GM21619 (cell line): ENCODE data around the gene CDH22.

Source experiments
- ATAC-seq: cut with Tn5 transposase; IDR thresholded peaks from one replicate; pipeline ENCODE4 v1.9.1; 2021; ENCODE audit not compliant: unreplicated experiment

The CDH22 gene

GRCh38 chr20:46308258-46309157 is at the start of gene CDH22:
CDH22 (minus strand) TSS chr20:46308498; CDS start chr20:46251294, 57,204 bp downstream.
- no peak for ATAC-seq

DNA sequence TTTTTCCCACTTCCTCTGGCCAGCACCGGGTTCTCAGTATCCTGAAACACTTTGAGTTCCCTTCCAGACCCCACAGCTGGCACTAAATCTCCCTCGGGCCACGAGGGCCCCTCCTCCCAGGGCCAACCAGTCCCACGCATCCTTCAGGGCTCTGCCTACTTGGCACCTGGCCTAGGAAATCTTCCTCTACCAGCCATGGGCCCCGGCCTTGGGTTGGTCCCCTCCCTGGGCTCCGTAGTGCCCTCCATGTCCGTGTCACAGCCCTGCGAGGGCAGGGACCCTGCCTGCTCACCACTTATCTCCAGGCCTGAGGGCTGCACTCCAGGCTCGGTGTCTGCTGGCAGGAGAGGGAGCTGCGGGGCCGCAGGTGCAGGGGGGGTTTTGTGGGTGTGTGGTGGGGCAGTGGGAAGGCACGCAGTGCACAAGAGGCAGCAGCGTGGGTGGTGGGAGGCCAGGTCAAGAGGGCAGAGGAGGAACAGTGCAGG is 48.8 kb upstream of the CDH22 start:
- no peak for ATAC-seq

DNA sequence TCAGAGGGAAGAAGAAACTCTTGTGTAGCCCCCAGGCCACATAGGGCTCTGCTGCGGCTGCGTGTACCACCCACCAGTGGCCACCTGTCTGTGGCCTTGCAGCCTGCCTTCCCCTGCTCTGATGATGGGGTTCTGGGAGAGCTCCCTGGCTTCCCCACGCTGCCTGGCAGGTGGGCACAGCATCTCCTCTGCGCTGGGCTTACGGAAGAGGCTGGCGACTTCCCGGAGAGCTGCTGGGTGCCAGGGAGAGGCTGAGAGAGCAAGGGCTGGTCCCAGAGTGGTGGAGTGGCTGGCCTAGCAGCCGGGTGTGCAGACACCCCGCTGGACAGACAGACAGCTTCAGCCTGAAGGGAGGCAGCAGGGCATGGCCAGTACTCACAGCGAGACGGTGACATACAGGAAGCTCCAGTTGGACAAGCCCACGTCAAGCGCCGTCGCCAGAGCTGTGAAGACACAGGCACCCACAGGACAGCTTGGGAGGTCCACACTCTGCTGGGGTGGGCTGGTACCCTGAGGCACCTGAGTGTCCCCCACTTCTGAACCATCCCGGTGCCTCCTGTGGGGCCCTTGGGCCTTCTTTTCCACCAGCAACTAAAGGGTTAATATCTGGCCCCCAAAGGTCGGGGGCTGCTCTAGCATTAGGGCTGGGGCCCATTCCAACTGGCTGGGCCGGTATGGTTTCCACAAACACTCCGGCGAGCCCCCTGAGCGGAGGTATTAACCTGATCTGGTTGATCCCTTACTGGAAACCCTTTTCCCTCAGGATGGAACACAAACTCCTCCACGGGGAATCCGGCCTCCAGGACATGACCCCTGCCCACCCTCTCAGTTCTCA is 48.1 kb upstream of the CDH22 start:
- no peak for ATAC-seq

DNA sequence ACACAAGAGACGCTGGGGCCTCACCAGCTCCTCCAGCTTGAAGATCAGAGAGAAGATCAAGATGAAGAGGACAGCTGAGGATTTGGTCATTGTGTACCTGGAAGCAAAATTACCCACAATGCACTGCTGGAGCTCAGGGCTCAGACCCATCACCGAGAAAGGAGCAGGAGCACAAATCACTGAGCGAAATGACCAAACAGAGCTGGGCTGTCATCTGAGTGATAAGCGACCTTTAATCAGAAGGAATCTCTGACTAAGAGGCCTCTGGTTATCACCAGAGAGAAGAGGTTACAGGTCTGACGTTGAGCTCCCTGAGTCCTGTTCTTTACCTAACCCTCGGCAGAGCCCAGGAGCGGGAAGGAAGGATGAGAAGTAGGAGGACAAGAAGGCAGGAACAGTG is 47.5 kb upstream of the CDH22 start:
- no peak for ATAC-seq

GRCh38 chr20:46354920-46355654 is 46.8 kb upstream of the CDH22 start:
- ATAC-seq = no peak

GRCh38 chr20:46354207-46354555 is 45.9 kb upstream of the CDH22 start:
- no peak for ATAC-seq

DNA sequence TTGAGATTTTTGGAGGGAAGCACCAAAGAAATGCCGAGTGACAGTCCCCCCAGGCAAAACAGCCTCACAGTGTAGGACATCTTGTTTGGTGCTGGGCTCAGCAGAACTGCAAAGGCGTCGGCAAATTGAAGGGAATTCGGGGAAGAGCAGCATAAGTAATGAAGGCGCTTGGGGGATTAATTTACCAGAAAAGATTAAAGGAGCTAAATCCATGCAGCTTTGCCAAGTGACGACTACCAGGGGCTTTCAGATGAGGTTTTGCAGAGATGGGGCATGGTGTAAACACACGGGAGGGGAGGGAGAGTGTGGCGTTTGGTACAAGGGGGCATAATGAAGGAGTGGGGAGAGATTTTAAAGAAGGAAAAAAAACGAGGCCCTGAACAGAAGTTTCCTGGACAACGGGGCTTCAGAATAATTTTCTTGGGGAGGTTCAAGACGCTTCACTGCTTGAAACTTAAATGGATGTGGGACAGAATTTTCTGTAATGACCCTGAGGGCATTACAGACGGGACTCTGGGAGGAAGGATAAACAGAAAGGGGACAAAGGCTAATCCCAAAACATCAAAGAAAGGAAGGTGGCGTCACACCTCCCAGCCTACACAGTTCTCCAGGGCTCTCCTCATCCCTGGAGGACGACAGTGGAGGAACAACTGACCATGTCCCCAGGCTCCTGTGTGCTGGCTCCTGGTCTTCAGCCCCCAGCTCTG is 45.4 kb upstream of the CDH22 start:
- no peak for ATAC-seq

- no peak for ATAC-seq
Observed at GRCh38 chr20:46352370-46352938, 44.2 kb upstream of the CDH22 start.

GRCh38 chr20:46351357-46352058 is 43.2 kb upstream of the CDH22 start:
- ATAC-seq = no peak

- no peak for ATAC-seq
Observed at GRCh38 chr20:46350986-46351267, 42.6 kb upstream of the CDH22 start.

DNA sequence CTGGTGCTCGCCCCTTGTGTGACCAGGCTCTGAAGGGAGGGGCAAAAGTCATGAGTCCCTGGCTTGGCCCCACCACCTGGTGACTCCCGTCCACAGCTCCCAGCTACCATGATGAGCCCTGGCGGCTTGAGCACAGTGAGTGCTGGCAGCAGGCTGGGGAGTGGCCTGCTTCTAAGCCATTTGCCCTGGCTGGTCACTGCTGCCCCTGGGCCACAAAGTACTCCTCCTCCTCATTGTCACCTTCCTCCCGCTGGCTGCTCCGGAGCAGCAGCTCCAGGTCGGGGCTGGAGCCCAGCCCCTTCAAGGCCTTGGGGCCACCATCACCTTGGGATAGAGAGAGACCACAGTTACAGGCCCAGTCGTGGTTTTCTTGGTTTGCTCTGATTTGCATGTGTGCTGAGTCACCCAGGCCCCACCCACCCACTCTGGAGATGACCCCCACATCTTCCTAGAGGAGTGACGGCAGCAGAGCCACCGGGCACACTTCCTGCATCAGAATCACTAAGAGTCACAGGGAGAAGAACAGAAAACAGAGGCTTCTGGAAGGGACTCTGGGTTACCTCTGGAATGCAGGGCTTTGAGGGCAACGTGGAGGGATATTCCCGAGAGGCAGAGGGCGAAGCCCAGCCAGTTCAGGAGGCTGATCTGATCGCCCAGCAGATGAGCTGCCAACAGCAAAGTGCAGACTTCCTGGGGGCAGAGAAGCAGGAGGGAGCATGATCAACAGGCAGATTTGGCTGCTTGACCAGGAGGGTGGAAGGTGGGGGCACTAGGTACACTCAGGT is 42.1 kb upstream of the CDH22 start:
- peak; percentile 56 for ATAC-seq

- no peak for ATAC-seq
Observed at GRCh38 chr20:46349742-46350056, 41.4 kb upstream of the CDH22 start.

DNA sequence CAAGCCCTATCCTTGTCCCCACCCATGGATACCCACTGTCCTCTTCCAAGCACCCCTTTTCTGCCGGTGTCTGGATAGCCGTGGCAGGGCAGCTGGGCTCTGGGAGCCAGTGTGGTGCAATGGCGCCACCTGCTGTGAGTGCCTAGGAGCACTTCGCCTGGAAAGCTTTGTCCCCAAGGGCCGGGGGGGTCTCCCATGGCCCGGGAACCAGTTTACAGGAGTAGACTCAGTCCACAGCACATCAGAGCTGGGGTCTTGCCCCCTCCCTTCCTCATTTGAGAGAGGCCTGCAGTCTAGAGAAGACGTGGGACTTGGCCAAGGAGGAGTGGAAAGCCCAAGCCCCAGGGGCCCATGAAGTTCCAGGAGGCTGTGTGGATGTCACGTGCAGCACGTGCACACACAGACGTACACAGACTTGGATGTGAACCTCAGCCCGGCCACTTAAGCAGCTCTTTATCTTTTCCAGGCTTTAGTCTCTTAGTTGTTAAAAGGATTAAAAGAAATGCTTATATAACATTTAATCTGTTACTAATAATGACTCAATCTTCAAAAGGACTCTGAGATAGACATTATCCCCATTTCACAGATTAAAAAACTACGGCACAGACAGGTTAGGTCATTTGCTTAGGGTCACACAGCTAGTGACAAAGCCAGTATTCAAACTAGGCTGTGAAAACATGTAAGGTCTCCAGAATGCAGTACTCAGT is 40.9 kb upstream of the CDH22 start:
- no peak for ATAC-seq

GRCh38 chr20:46347841-46348803 is 39.8 kb upstream of the CDH22 start:
- ATAC-seq = no peak

DNA sequence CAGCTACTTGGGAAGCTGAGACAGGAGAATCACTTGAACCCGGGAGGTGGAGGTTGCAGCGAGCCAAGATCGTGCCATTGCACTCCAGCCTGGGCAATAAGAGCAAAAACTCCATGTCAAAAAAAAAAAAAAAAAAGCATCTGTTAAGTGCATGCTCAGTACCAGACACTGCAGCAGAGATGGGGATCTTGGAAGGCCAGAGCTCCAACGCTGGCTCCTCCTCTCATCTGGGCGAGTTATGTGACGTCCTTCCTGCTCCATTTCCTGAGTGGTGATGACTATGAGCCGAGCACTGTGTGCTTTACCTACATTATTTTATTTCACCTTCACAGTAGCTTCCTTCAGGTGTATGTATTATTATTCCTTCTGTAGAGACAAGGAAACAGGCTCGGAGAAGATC is 38.5 kb upstream of the CDH22 start:
- no peak for ATAC-seq

- ATAC-seq = no peak
Observed at GRCh38 chr20:46344488-46345162, 36.3 kb upstream of the CDH22 start.

DNA sequence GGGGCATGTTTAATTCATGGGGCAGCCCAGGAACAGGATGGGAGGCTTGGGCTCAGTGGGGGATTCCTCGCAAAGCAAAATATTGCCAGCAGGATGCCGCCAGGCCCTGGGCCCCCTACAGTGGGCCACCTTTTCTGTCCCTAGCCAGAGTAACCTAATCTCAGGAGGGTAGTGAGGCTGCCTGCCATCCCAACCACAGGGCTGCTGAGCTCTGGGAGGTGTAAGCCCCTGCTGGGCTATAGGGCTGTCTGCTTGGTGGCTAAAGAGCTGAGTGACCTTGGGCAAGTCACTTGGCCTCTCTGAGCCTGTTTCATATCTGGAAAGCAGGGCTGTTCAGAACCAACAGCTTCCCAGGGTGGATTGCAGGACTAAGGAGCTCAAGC is 35.7 kb upstream of the CDH22 start:
- no peak for ATAC-seq
